Activated B cell treated with CpG ODN at 0.5 μM for 24 hours (primary cell): ENCODE data around the gene ADAMTS16. TPM values are rescaled to one million over a fixed set of nuclear protein-coding genes. Genes with fewer than 3 reads are reported as not detected.

ENCODE experiments used
- ATAC-seq: fragments of 200-7000 bp; cut with Tn5 transposase; one replicate; pipeline ENCODE4 v1.10.0; 2021; ENCODE audit warnings: low read depth, mild to moderate bottlenecking, moderate library complexity
- CTCF ChIA-PET: fragments of 350-600 bp; sonication (Branson Sonifier 250); formaldehyde crosslinking; loops from one replicate; lab custom pipeline; 2021; ENCODE audit warnings: antibody characterized with exemption; lab: Charles Lee
- POLR2A ChIA-PET: fragments of 350-600 bp; sonication (Branson Sonifier 250); formaldehyde crosslinking; loops from one replicate; lab custom pipeline; 2021; ENCODE audit warnings: antibody characterized with exemption; lab: Charles Lee
- DNase-seq: peaks from one replicate; pipeline ENCODE4 v3.0.0; 2022
- H3K27ac Mint-ChIP-seq: one replicate; pipeline ENCODE4 v1.8.0; 2020; ENCODE audit warnings: mixed read lengths
- H3K27me3 Mint-ChIP-seq: one replicate; pipeline ENCODE4 v1.8.0; 2021; ENCODE audit warnings: mixed read lengths
- H3K36me3 Mint-ChIP-seq: one replicate; pipeline ENCODE4 v1.8.0; 2021; ENCODE audit warnings: low read depth, mixed read lengths
- H3K4me1 Mint-ChIP-seq: one replicate; pipeline ENCODE4 v1.8.0; 2021; ENCODE audit warnings: mixed read lengths
- H3K4me3 Mint-ChIP-seq: one replicate; pipeline ENCODE4 v1.8.0; 2020; ENCODE audit warnings: mild to moderate bottlenecking, mixed read lengths
- H3K9me3 Mint-ChIP-seq: one replicate; pipeline ENCODE4 v1.8.0; 2020; ENCODE audit warnings: mixed read lengths
- CTCF ChIP-seq: fragments of 200-600 bp; IDR thresholded peaks from one replicate; pipeline ENCODE4 v1.8.0; 2022; ENCODE audit warnings: antibody characterized with exemption, mild to moderate bottlenecking
- intact Hi-C: fragments of 100-400 bp; cut with micrococcal nuclease; formaldehyde crosslinking; loops from one replicate; pipeline ENCODE4 v1.15.1; 2024
- total RNA-seq: library from RNA; stranded (reverse); gene quantifications from 2 replicates; pipeline ENCODE4 v1.2.3, GENCODE V29; 2022

The ADAMTS16 gene
- total RNA-seq, 1 donor from 2014 or later, result not detected

- Mint-ChIP-seq H3K36me3 (no peaks in the 10 kb centered on the region), H3K9me3 (no peaks in the 10 kb centered on the region)
Measured at GRCh38 chr5:5189051-5189430, 48.9 kb downstream of the ADAMTS16 start.

GRCh38 chr5:5191906-5192305 lies 51.8 kb downstream of the ADAMTS16 start:
- intact Hi-C loops, result no loop called here
- Mint-ChIP-seq H3K27me3 (no peaks in the 10 kb centered on the region), H3K27ac (no peak overlapping the region), H3K4me1 (no peaks in the 10 kb centered on the region), H3K4me3 (no peak overlapping the region), H3K9me3 (no peaks in the 10 kb centered on the region), H3K36me3 (no peaks in the 10 kb centered on the region)
- ATAC-seq, result no peak
- no peak for DNase-seq
- no peak for TF ChIP-seq CTCF
- ChIA-PET POLR2A (no interaction called here), CTCF (no interaction called here)

More at GRCh38 chr5:5189051-5189430, 48.9 kb downstream of the ADAMTS16 start:
- H3K27me3 Mint-ChIP-seq, result no peaks in the 10 kb centered on the region
- ChIA-PET CTCF (no interaction called here), POLR2A (no interaction called here)
- DNase-seq (no peak), ATAC-seq (no peak)
- no peak overlapping the region for H3K4me3 Mint-ChIP-seq
- H3K4me1 Mint-ChIP-seq, result no peaks in the 10 kb centered on the region
- intact Hi-C loops, result no loop called here
- no peak for TF ChIP-seq CTCF
- no peak overlapping the region for H3K27ac Mint-ChIP-seq

GRCh38 chr5:5192681-5193080 lies 52.6 kb downstream of the ADAMTS16 start:
- peaks cover 2% of the 10 kb centered on the region for H3K9me3 Mint-ChIP-seq
- ChIA-PET CTCF (no interaction called here), POLR2A (no interaction called here)
- H3K27me3 Mint-ChIP-seq, result no peaks in the 10 kb centered on the region
- intact Hi-C loops, result no loop called here
- DNase-seq (no peak), ATAC-seq (no peak)
- H3K36me3 Mint-ChIP-seq, result no peaks in the 10 kb centered on the region
- H3K27ac Mint-ChIP-seq, result no peak overlapping the region
- H3K4me1 Mint-ChIP-seq, result no peaks in the 10 kb centered on the region
- no peak for TF ChIP-seq CTCF
- no peak overlapping the region for H3K4me3 Mint-ChIP-seq

GRCh38 chr5:5195128-5195918 lies 55.2 kb downstream of the ADAMTS16 start:
- intact Hi-C loops, result no loop called here
- peaks cover 3% of the 10 kb centered on the region for H3K9me3 Mint-ChIP-seq
- H3K27ac Mint-ChIP-seq, result no peak overlapping the region

GRCh38 chr5:5198135-5198534 lies 58.0 kb downstream of the ADAMTS16 start:
- no peak for TF ChIP-seq CTCF
- Mint-ChIP-seq H3K27me3 (peaks cover 3% of the 10 kb centered on the region), H3K4me3 (no peak overlapping the region), H3K4me1 (no peaks in the 10 kb centered on the region), H3K36me3 (no peaks in the 10 kb centered on the region), H3K9me3 (peaks cover 5% of the 10 kb centered on the region), H3K27ac (no peak overlapping the region)
- POLR2A ChIA-PET, result no interaction called here
- no peak for DNase-seq
- ATAC-seq, result no peak
- CTCF ChIA-PET, result no interaction called here
- intact Hi-C loops, result no loop called here

More at GRCh38 chr5:5195128-5195918, 55.2 kb downstream of the ADAMTS16 start:
- no peaks in the 10 kb centered on the region for H3K36me3 Mint-ChIP-seq
- H3K4me3 Mint-ChIP-seq, result no peak overlapping the region
- no peak for TF ChIP-seq CTCF
- CTCF ChIA-PET, result no interaction called here
- POLR2A ChIA-PET, result no interaction called here
- DNase-seq, result no peak
- peaks cover 3% of the 10 kb centered on the region for H3K27me3 Mint-ChIP-seq
- H3K4me1 Mint-ChIP-seq, result no peaks in the 10 kb centered on the region
- ATAC-seq, result no peak
